GM12878 (cell line): Measurements from ENCODE around the gene RAD52.

Experiments
- BACH1 ChIP-seq: fragments of 450-650 bp; IDR thresholded peaks from 2 replicates; pipeline ENCODE4 v1.6.1; 2017; ENCODE audit warnings: mild to moderate bottlenecking, borderline replicate concordance
- CREM ChIP-seq: IDR thresholded peaks from 2 replicates; pipeline ENCODE4 v1.6.1; 2014; ENCODE audit warnings: antibody characterized with exemption, low read depth
- IKZF2 ChIP-seq, 2 experiments: fragments of 450-650 bp; IDR thresholded peaks; 2 replicates each; pipeline ENCODE4 v1.6.1; 2017; ENCODE audit warnings: mild to moderate bottlenecking in 2 of 2, moderate library complexity in 2 of 2
- MEF2A ChIP-seq: IDR thresholded peaks from 2 replicates; pipeline ENCODE4 v1.6.1; 2011; ENCODE audit warnings: low read depth, mild to moderate bottlenecking, low read length, moderate library complexity; ENCODE audit not compliant: insufficient read depth
- MYC ChIP-seq: IDR thresholded peaks from 2 replicates; pipeline ENCODE4 v1.6.1; 2011; ENCODE audit warnings: mild to moderate bottlenecking, low read length, moderate library complexity, inconsistent platforms; ENCODE audit not compliant: insufficient read depth, insufficient replicate concordance, insufficient read length, severe bottlenecking
- NR2F1 ChIP-seq: fragments of 450-650 bp; conservative IDR thresholded peaks from 2 replicates; pipeline ENCODE4 v1.6.1; 2017; ENCODE audit warnings: mild to moderate bottlenecking
- POLR2A ChIP-seq: IDR thresholded peaks from 2 replicates; pipeline ENCODE4 v1.6.1; 2011; ENCODE audit warnings: low read depth, mild to moderate bottlenecking, low read length
- ZNF217 ChIP-seq: fragments of 450-650 bp; IDR thresholded peaks from 2 replicates; pipeline ENCODE4 v1.6.1; 2017; ENCODE audit warnings: antibody characterized with exemption, mild to moderate bottlenecking
- TF ChIP-seq, protein P1 (sequence below): IDR thresholded peaks from 2 replicates; pipeline ENCODE4 v1.6.1; 2012; ENCODE audit warnings: low read depth, low read length, improper control_type of control experiment
- TF ChIP-seq, protein P2 (sequence below), 3 experiments: IDR thresholded peaks in 2 of 3; conservative IDR thresholded peaks in 1 of 3; 2 replicates each; pipeline ENCODE4 v1.5.1; 2011; ENCODE audit warnings: low read depth in 3 of 3, low read length in 3 of 3, mild to moderate bottlenecking in 3 of 3, control low read depth in 2 of 3, moderate library complexity in 2 of 3, inconsistent platforms in 1 of 3, mixed read lengths in 1 of 3; ENCODE audit not compliant: control insufficient read depth in 2 of 3, insufficient read depth in 1 of 3; ENCODE audit errors: extremely low read depth in 1 of 3
- TF ChIP-seq, protein P3 (sequence below): fragments of 450-650 bp; IDR thresholded peaks from 2 replicates; pipeline ENCODE4 v1.6.1; 2018; ENCODE audit warnings: mild to moderate bottlenecking, low read depth, moderate library complexity; ENCODE audit not compliant: partially characterized antibody
- TF ChIP-seq, protein P4 (sequence below): fragments of 450-650 bp; IDR thresholded peaks from 2 replicates; pipeline ENCODE4 v1.6.1; 2017; ENCODE audit warnings: mild to moderate bottlenecking

- TF ChIP-seq NR2F1 (no peak), MEF2A (no peak), MYC (no peak), IKZF2 (IDR thresholded peaks at IDR 0.05) (no peak), POLR2A (no peak), ZNF217 (no peak), CREM (no peak), BACH1 (no peak)
- TF ChIP-seq, protein P1, sequence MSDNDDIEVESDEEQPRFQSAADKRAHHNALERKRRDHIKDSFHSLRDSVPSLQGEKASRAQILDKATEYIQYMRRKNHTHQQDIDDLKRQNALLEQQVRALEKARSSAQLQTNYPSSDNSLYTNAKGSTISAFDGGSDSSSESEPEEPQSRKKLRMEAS = no peak
- TF ChIP-seq, protein P2, sequence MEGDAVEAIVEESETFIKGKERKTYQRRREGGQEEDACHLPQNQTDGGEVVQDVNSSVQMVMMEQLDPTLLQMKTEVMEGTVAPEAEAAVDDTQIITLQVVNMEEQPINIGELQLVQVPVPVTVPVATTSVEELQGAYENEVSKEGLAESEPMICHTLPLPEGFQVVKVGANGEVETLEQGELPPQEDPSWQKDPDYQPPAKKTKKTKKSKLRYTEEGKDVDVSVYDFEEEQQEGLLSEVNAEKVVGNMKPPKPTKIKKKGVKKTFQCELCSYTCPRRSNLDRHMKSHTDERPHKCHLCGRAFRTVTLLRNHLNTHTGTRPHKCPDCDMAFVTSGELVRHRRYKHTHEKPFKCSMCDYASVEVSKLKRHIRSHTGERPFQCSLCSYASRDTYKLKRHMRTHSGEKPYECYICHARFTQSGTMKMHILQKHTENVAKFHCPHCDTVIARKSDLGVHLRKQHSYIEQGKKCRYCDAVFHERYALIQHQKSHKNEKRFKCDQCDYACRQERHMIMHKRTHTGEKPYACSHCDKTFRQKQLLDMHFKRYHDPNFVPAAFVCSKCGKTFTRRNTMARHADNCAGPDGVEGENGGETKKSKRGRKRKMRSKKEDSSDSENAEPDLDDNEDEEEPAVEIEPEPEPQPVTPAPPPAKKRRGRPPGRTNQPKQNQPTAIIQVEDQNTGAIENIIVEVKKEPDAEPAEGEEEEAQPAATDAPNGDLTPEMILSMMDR (IDR thresholded peaks at IDR 0.05 in 2 of 3, conservative IDR thresholded peaks at IDR 0.05 in 1 of 3; ENCODE audit: control insufficient read depth in 2 of 3, extremely low read depth in 1 of 3, insufficient read depth in 1 of 3, low read depth in 3 of 3, low read length in 3 of 3) = no peak
- TF ChIP-seq, protein P3, sequence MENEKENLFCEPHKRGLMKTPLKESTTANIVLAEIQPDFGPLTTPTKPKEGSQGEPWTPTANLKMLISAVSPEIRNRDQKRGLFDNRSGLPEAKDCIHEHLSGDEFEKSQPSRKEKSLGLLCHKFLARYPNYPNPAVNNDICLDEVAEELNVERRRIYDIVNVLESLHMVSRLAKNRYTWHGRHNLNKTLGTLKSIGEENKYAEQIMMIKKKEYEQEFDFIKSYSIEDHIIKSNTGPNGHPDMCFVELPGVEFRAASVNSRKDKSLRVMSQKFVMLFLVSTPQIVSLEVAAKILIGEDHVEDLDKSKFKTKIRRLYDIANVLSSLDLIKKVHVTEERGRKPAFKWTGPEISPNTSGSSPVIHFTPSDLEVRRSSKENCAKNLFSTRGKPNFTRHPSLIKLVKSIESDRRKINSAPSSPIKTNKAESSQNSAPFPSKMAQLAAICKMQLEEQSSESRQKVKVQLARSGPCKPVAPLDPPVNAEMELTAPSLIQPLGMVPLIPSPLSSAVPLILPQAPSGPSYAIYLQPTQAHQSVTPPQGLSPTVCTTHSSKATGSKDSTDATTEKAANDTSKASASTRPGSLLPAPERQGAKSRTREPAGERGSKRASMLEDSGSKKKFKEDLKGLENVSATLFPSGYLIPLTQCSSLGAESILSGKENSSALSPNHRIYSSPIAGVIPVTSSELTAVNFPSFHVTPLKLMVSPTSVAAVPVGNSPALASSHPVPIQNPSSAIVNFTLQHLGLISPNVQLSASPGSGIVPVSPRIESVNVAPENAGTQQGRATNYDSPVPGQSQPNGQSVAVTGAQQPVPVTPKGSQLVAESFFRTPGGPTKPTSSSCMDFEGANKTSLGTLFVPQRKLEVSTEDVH = no peak
- TF ChIP-seq, protein P4, sequence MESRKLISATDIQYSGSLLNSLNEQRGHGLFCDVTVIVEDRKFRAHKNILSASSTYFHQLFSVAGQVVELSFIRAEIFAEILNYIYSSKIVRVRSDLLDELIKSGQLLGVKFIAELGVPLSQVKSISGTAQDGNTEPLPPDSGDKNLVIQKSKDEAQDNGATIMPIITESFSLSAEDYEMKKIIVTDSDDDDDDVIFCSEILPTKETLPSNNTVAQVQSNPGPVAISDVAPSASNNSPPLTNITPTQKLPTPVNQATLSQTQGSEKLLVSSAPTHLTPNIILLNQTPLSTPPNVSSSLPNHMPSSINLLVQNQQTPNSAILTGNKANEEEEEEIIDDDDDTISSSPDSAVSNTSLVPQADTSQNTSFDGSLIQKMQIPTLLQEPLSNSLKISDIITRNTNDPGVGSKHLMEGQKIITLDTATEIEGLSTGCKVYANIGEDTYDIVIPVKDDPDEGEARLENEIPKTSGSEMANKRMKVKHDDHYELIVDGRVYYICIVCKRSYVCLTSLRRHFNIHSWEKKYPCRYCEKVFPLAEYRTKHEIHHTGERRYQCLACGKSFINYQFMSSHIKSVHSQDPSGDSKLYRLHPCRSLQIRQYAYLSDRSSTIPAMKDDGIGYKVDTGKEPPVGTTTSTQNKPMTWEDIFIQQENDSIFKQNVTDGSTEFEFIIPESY = no peak
Measured at GRCh38 chr12:944211-944610, 5.3 kb downstream of the RAD52 start.
